Endometrium (tissue), 2 donors: Measurements from ENCODE around the gene CCDC68.

Source experiments
- FAIRE-seq: peaks from 2 replicates; lab custom pipeline; 2012; peaks lifted over from hg19 to GRCh38; lab: Jason Lieb, UNC
- donor health status: control.
- donor health status: control.

The CCDC68 gene

DNA sequence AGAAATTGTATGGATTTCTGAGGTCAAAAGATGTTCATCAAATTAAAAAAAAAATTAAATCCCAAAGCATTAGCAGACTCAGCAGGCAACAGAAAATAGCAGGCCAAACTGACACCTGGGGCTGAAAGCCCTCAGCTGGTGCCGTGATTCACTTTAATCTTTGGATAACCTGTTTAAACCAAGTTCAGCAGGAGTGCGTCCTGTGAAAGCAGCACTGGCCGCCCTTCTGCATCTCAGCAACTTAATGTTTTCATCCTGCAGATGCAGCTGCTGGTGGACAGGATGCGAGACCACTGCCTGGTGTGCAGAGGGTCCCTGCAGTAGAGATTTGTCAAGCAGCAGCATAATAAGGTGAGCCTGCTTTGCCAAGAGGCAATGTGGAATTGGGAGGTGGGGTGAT lies 41.2 kb downstream of the CCDC68 start:
- no peak for FAIRE-seq

GRCh38 chr18:54916507-54916906 lies 42.8 kb downstream of the CCDC68 start:
- no peak for FAIRE-seq

DNA sequence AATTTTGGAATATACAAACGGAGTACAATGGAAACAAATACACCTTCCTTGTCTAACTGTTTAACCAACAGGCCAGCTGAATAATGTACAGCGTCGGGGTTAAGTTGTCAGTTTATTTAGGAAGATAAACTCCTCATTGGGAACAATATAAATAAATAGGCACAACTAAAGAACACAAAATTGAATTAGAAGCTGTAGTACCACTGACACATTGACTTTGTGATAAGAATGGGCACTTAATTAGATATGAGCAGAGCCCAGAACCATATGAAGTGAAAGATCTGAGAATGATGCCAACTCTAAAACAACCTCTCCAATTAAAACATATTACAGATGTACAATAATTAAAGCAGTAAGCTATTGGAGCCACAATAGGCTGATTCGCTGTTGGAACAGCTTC lies 44.4 kb downstream of the CCDC68 start:
- FAIRE-seq, result no peak

DNA sequence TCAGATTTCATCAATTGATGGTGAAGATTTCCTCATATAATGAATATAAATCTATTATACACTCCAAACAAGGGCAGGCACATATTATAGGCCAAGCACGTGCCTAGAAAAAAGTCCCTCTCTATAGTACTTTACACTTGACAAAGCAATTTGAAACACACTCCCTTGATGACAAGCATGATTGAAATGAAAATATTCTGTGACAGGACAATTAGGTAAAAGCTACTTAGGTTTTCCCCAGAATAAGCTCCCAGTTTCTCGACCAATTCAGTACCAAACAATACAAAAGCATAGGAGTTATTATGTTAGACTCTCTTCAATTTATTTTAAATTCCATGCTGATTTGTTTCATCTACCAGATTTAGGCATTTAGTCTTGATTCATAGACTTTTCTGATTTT lies 47.7 kb downstream of the CCDC68 start:
- FAIRE-seq, result no peak

DNA sequence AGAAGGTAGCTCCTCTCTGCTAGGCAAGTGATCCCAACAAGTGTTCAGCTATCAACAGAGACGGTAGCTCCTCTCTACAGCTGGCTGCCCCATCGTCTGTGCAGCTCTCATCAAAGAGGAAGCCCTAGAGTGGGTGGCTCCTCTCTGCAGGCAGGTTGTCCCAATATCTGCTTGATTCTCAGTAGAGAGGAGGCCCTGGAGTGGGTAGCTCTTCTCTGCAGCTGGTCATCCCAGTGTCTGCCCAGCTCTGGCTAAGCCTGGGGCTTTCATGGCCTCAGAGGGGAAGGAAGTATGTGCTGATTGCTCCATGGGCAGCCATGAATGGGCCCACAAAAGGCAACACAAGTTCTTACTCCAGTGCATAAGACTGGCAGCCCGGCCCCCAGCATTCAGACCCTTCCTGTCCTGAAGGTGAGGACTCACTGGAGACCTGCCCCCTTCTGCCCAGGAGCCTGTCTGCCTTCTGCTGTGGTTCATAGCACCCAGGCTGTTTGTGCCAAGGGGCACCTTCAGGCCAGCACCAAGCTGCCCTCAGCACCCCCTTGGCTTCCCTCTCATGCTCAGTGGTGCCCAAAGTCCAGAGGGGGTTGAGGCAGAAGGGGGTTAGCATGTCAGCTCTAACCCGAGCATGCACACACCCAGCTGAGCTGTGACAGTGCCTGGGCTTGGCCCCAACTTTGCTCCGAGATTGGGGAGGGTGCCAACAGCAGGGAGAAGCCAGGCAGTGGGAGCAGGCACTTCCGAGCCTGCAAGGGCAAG lies 48.9 kb downstream of the CCDC68 start:
- FAIRE-seq, result no peak

DNA sequence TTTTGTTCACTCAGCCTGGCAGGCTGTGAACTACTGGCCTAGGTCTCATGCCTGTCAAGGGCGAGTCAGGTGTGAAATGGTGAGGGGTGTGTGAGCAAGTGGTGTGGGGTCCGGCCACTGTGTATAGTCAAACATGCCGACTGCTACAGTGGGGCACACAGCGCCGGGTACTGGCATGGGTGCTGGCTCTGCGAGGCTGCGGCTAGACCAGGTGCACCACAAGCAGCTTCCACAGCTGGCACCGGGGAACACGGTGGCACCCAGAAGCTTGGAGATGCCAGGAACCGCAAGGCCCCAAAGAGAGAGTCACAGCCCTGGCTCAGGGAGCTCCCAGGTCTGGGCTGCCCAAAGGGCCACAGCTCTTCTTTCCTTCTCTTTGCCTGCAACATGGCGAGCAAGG lies 49.7 kb downstream of the CCDC68 start:
- no peak for FAIRE-seq

GRCh38 chr18:54906331-54907185 lies 52.7 kb downstream of the CCDC68 start:
- FAIRE-seq, result no peak

- FAIRE-seq, result no peak
Measured at GRCh38 chr18:54905629-54906028, 53.6 kb downstream of the CCDC68 start.

- FAIRE-seq, result no peak
Measured at GRCh38 chr18:54904581-54904980, 54.7 kb downstream of the CCDC68 start.

GRCh38 chr18:54900290-54900689 lies 59.0 kb downstream of the CCDC68 start:
- no peak for FAIRE-seq

GRCh38 chr18:54899500-54899899 lies 59.8 kb downstream of the CCDC68 start:
- no peak for FAIRE-seq

- FAIRE-seq, result no peak
Measured at GRCh38 chr18:54888933-54889332, 70.3 kb downstream of the CCDC68 start.

DNA sequence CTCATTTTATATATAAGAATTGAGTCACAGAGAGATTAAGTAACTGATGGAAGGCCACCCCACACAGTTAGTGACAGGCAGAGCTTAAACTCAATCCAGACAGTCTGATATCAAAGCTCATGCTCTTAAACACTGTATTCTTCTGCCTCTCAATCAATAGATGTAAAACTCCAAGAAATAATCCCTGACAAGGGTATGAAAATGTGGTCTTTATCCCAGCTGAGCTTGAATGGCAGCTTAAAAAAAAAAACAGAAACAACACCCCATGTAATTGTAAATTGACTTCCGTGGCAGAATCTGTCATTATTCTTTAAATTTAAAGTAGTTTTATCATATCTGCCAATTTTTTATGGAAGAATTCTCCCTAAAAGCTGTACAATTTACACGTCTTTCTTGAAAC lies 70.9 kb downstream of the CCDC68 start:
- no peak for FAIRE-seq

DNA sequence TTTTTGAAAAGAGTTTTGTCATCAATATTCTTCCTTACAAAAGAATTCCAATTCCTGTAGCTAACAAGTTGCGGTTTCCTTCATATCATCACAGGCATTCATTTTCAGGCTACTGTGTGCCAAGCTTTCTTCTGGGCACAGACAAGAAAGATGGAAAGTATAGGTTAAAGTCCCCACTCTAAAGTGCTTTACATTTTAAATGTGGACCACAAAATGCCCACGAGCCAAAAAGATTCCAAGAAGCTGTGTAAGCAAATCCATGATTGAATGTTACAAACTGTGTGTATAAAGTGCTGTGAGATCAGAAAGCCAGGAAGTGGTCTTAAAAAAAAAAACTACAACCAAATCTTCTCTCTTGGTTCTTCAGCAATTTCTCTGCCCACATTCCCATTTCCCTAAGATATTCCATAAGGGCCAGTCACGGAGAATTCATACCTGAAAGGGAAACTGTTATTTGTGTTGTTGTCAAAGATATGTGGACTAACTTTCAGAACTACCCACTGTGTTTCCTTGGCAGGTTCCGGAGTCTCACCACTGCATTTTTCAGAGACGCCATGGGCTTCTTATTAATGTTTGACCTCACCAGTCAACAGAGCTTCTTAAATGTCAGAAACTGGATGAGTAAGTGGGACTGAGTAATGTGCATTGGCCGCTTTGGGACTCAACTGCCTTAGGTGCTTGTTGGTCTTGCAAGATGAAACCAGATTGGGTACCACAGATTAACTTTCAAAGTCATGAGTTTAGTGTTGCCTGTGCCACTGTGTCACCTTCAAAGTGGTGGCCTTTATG lies 75.3 kb downstream of the CCDC68 start:
- no peak for FAIRE-seq

GRCh38 chr18:54882318-54882717 lies 76.9 kb downstream of the CCDC68 start:
- FAIRE-seq, result no peak

GRCh38 chr18:54881229-54881768 lies 78.0 kb downstream of the CCDC68 start:
- FAIRE-seq, result no peak

DNA sequence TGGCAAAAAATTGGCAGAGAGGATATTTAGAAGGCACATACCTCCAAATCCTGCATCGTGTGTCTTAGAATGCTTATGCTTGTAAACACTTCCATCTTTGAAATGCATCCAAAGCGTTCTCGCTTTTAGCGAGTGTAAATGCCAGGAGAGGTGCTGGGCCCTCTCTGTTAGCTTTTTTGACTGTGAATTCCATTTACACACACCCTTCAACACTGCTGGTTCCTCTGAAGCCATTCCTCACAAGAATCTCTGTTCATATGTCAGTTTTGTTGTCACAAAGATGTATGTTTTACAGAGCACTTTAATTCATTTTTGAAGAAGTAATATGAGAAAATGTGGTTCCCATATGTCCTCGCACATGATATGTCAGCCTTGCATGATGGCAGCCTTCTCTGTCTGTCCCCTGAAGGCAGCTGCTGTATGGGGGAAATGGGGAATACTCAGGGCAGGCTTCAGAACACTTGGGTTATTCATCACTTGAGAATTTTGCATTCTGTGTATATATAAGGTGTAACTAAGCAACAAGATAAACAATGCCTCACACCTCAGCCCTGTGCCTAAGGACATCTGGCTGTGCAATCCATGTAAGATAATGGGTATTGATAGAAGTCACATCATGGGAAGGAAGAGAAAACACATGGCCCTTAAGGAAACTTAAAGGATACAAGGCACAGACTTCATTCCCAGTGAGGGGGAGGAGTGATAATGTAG lies 78.7 kb downstream of the CCDC68 start:
- FAIRE-seq, result no peak

DNA sequence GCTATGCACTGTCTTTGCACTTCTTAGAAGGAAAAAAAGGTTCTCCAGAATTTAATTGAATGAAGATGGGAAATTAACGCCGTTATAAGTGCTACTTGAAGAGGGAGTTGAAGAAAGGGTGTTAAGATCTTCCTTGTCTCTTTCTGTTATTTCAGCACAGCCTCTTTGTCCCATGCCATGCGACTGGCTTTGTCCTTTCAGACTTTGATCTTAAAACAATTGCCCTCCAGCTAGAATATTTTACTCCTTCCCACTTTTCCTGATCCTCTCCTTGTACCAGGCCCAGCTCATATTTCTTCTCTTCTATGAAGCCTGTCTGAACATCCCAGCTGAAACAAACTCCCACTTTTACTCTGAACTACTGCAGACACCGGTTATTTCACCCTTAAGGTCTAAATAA lies 79.6 kb downstream of the CCDC68 start:
- FAIRE-seq, result no peak

GRCh38 chr18:54878659-54879358 lies 80.5 kb downstream of the CCDC68 start:
- no peak for FAIRE-seq

- no peak for FAIRE-seq
Measured at GRCh38 chr18:54878159-54878622, 81.1 kb downstream of the CCDC68 start.

GRCh38 chr18:54877076-54877475 lies 82.2 kb downstream of the CCDC68 start:
- FAIRE-seq, result no peak
